T-helper 2 cell treated with Interferon-gamma antibody and Interleukin-4, amounts not matched to agents 100 ng/mL and 5 ng/mL, for 36 hours (primary cell): ENCODE results near the gene SPEN. TPM values are rescaled to one million over a fixed set of nuclear protein-coding genes. Genes with fewer than 3 reads are reported as not detected.

Source experiments
- intact Hi-C: fragments of 100-400 bp; cut with micrococcal nuclease; formaldehyde crosslinking; loops from one replicate; pipeline ENCODE4 v1.15.1; 2023
- total RNA-seq: library from RNA; stranded (reverse); gene quantifications from 2 replicates; pipeline ENCODE4 v1.2.3, GENCODE V29; 2022

SPEN gene
- total RNA-seq, 1 donor from 2014 or later = 64.1 TPM

DNA sequence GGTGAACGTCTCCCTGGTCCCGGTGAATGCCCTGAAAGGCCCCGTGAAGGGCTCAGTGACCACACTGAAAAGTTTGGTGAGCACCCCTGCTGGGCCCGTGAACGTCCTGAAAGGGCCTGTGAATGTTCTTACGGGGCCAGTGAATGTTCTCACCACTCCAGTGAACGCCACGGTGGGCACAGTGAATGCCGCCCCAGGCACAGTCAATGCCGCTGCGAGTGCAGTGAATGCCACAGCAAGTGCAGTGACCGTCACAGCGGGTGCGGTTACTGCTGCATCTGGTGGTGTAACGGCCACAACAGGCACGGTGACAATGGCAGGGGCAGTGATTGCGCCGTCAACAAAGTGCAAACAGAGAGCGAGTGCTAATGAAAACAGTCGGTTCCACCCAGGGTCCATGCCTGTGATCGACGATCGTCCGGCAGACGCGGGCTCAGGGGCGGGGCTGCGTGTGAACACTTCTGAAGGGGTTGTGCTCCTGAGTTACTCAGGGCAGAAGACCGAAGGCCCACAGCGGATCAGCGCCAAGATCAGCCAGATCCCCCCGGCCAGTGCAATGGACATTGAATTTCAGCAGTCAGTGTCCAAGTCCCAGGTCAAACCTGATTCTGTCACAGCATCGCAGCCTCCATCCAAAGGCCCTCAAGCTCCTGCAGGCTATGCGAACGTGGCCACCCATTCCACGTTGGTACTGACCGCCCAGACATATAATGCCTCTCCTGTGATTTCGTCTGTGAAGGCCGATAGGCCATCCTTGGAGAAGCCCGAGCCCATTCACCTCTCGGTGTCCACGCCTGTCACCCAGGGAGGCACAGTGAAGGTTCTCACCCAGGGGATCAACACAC lies 86.9 kb downstream of the SPEN start:
- intact Hi-C loops = no loop called here

DNA sequence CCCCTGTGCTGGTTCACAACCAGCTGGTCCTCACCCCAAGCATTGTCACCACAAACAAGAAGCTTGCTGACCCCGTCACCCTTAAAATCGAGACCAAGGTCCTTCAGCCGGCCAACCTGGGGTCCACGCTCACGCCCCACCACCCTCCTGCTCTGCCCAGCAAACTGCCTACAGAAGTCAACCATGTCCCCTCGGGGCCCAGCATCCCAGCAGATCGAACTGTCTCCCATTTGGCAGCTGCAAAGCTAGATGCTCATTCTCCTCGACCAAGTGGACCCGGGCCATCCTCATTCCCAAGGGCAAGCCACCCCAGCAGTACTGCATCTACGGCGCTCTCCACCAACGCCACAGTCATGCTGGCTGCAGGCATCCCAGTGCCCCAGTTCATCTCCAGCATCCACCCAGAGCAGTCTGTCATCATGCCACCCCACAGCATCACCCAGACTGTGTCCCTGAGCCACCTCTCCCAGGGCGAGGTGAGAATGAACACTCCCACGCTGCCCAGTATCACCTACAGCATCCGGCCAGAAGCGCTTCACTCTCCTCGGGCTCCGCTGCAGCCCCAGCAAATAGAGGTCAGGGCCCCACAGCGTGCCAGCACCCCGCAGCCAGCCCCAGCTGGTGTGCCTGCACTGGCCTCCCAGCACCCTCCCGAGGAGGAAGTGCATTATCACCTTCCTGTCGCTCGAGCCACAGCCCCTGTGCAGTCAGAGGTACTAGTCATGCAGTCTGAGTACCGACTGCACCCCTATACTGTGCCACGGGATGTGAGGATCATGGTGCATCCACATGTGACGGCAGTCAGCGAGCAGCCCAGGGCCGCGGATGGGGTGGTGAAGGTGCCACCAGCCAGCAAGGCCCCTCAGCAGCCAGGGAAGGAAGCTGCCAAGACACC lies 87.8 kb downstream of the SPEN start:
- intact Hi-C loops = no loop called here

DNA sequence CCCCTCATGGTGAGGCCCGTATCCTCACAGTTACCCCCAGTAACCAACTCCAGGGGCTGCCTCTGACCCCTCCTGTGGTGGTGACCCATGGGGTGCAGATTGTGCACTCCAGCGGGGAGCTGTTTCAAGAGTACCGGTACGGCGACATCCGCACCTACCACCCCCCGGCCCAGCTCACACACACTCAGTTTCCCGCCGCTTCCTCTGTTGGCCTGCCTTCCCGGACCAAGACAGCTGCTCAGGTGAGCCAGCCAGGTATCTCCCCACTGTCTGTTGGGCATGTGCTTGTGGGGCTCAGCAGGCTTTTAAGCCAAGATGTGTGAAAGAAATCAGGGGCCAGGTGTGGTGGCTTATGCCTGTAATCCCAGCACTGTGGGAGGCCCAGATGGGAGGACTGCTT lies 88.5 kb downstream of the SPEN start:
- intact Hi-C loops = no loop called here

DNA sequence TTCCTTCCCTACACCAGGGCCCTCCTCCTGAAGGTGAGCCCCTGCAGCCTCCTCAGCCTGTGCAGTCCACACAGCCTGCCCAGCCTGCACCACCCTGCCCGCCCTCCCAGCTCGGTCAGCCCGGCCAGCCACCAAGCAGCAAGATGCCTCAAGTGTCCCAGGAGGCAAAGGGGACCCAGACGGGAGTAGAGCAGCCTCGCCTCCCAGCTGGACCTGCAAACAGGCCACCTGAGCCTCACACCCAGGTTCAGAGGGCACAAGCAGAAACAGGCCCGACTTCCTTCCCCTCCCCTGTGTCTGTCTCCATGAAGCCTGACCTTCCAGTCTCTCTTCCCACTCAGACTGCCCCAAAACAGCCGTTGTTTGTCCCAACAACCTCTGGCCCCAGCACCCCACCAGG lies 89.6 kb downstream of the SPEN start:
- intact Hi-C loops = no loop called here

DNA sequence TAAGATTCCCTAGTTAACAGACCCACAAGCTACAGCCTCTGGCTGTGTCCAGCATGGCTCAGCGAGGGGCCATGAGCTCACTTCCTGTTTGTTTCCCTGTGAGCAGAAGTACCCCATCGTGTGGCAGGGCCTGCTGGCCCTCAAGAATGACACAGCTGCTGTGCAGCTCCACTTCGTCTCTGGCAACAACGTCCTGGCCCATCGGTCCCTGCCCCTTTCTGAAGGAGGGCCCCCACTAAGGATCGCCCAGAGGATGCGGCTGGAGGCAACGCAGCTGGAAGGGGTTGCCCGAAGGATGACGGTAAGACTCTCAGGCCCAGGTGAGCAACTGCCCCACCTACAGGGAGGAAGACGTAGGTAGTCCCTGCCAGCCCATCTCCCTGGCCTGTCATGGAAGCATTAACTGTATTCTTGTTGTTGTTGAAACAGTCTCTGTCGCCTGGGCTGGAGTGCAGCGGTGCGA lies 90.2 kb downstream of the SPEN start:
- intact Hi-C loops = no loop called here

DNA sequence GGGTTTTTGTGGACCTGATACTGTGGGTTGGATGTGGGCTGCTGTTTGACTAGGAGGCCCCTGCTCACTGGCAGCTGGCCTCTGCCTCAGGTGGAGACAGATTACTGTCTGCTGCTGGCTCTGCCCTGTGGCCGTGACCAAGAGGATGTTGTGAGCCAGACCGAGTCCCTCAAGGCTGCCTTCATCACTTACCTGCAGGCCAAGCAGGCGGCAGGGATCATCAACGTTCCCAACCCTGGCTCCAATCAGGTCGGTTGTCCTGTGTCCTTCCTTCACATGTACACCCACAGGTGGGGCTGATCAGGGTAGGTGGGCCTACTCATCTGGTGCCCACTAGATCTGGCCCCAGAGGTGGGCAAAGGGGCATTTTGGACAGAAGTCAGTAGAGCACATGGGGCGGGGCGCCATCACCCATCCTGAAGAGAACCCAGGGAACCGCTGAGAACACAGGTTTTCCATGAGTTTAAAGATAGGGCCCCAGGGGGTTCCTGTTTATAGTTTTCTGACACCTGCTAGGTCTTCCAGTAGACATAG lies 91.2 kb downstream of the SPEN start:
- intact Hi-C loops = no loop called here

DNA sequence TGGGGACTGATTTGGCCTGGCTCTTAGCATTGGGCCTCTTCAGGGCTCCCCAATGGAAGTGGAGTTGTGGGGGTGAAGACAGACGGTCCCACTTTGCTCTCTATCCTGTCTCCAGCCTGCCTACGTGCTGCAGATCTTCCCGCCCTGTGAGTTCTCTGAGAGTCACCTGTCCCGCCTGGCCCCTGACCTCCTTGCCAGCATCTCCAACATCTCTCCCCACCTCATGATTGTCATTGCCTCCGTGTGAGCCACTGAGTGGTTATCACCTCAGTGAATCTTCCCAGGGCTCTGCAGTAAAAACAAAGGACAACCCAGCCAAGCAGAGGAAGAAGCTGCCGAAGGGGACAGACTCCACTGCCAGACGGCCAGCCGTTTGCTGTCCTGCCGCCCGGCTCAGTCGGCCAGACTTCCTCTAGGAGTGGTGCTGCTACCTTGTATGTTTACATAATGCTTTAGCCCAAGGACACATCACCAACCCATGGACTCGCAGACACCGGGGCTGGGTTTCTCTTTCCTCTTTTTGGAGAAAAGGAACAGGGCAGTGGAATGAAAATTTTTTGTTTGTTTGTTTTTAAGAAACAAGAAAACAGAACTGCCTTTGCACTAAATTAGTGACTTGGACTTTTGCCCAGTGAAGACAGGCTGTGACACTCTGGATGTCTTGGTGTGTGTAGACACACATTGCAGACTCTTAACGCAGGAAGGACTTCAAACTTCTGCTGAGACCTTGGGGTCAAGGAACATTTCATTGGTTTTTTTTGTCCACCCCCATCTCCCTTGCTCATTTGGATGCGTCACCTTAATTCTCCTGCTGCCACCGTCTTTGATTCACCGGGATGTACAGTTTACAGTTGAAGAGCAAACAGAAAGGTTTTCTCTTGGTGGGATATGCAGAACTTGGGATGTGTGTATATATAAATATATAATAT lies 91.9 kb downstream of the SPEN start:
- intact Hi-C loops = no loop called here

DNA sequence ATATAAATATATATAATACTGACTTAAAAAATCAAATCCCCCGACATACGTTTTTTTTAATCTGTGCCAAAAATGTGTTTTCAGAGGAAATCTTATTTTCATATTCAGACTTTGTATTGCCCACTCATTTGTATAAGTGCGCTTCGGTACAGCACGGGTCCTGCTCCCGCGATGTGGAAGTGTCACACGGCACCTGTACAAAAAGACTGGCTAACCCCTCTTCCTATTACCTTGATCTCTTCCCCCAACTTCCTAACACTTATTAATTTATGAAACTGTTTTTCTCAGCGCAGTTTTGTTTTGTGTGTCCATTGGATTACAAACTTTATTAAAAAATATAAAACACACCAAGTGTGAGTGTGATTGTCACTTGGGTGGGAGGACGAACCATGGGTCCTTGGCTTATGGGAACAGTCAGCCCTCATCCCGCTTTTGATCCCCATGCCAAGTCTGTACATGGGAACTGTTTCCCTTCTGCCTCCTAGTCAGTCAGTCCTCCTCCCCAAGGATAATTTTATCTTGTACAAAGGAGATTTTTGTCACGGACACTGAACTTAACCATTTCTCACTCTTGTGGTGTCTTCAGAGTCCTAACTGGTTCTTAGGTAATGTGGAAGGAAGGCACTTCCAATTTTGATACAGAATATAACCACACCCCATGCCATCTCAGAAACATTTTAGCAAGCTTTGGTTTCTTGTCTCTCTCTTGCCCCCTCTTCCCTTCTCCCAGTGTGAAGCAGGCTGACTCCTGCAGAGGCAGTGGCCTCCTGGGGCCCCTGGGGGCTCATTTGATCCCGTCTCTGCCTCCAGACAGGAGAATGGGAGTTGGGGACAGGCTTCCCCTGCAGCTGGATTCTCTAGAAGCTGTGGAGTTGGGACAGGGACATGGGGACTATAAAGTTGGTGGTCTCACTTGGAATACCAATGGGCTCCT lies 92.9 kb downstream of the SPEN start:
- intact Hi-C loops = no loop called here

DNA sequence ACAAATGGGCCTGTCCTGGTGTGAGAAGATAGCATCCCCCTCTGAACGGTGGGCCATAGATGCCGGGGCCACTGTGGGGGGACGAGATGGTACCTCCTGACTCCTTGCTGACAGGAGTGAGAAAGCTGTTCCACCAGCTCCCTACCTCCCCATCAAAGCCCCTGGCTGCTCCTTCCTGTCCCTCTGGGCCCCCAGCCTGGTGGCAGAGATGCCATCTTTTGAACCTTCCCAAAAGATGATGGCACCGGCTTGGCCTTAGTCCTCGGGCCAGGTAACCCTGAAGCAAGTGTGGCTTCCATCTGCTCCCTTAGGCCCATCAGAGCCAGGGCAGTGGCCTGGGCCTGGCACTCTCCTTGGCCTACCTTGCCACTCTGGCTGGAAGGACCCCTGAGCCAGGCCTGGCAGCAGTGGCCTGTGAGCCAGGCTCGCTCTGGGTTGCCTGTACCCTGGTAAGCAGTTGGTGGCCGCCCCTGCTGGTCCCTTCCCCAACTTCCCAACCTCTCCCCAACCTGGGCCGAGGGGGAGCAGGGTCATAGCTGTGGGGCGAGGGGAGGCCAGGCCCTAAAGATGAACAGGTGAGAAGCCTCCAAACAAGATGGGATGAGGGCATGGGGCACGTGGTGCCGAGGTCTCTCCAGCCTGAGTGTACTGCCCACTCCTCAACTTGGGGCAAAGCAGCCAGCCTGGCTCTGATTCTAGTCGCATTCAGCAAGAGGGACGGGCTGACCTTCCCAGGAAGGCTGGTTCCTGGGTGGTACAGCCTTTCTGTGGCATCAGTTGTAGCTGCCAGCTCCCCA lies 93.7 kb downstream of the SPEN start:
- intact Hi-C loops = no loop called here

DNA sequence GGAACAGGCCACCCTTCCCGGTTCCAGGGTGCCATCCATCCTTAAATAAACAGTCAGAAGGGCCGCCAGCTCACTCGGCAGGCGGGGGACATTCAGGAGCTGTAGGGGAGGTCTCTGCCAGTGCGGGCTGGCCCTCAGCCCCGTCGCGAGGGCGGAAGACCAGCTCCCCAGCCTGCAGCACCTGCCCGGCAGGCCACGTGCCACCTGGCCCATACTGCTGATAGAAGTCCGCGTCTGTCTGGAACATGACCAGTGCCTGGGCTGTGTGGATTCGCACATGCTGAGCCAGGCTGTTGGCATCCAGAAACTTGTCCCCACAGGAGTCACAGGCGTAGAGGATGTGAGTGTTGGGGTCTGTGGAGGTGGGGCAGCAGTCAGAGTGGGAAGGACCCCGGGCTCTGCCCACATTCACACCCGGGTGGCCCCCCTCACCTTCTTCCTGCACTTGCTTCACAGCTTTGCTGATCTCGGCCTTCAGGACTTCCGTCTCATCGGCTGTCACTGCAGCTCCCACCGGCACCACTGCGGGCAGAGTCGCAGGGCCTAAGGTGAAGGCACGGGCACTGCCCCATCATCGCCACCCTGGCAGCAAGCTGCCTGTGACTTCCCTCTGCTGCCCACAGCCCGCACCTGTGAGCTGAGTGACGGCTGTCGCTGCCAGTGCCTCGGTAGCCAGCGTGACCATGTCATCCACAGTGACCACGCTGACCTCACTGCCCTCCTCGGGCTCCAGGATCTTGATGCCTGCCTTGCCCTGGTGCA lies 94.6 kb downstream of the SPEN start:
- intact Hi-C loops = no loop called here

DNA sequence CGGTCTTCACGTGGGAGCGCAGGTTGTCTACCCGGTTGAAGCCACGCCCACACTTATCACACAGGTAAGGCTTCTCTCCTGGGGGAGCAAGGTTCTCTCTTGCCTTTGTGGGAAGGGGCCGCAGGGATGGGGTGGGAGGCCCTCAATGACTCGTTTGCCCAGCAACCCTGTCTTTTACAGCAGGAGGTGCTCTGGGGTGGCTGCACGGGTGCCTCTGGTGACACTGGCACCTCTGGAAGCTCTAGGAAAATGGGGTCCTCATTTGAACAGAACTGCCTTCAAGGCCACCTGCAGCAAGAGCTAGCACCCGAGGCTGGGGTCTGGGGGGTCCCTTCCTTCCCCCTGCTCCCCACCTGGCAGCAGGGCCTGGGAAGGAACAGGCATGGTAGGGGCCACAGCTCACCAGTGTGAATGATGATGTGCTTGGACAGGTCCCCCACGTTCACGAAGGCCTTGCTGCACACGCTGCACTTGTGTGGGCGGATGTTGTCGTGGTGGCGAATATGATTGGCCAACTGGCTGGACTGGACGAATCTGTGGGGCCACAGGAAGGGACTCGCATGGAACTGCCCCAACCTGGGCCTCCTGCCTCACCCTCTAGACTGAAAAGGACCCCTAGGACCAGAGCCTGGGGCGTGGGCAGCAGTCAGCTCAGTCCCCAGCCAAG lies 95.3 kb downstream of the SPEN start:
- intact Hi-C loops = no loop called here

DNA sequence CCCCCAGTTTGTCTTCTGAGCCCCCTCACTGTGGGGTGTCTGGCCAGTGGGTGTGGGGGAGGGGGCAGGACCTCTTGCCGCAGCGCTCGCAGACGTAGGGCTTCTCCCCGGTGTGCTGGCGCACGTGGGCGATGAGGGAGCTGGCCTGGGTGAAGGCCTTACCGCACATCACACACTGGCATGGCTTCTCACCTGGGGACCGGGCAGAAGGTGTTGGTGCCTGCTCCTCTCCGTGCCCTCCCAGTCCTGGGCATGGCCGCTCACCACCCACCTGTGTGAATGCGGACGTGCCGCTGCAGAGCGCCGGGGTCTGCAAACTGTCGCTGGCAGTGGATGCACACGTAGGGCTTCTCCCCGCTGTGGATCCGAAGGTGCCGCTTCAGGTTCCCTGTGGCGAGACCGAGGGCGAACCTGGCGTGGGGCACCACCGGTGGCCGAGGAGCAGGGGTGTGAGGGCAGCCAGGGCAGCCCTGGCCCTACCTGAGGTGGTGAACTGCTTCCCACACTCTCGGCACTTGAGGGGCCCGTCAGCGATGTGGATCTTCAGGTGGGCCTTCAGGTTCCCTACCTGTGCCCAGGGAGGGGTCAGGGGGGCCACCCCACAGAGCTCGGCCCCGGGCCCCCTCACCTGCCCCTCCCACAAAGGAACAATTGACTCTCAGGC lies 96.0 kb downstream of the SPEN start:
- intact Hi-C loops = no loop called here

DNA sequence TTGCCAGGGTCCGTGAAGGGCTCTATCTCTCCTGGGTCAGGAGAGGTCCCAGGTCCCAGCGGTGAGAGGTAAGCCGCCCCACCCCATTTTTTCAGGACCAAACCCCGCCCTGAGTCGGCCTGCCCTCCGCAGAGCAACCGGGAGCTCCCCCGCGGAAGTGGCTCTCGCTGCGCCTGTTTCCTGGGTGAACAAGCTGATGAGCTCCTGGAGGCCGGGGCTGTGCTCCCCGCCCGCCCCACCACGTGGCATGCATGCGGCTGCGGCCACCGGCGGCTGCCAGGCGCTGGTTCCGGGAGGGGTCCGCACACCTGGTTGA lies 96.4 kb downstream of the SPEN start:
- intact Hi-C loops = no loop called here

DNA sequence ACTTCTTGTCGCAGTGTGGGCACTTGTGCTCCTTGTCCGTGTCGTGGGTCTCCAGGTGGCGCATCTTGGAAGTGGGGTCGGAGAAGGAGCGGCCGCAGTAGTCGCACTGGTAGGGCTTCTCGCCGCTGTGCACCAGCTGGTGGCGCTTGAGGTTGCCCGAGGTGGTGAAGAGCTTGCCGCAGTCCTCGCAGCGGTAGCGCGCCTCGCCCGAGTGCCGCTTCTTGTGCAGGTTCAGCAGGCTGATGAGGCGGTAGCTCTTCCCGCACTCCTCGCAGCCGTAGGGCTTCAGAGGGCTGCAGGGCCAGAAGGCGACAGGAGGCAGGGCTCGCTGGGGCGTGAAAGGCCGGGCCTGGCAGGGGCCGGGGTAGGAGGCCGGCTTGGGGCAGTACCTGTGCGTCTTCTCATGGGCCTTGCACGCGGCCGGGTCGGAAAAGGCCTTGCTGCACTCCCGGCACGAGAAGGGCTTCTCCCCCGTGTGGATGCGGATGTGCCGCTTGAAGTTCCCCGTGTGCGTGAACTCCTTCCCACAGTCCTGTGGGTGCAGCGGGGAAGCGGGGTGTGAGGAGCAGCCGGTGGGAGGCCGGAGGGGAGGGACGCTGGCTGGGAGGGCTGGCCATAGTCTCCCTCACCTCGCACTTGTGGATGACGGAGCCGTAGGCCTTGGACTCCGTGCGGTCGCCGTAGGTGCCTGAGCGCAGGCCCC lies 97.0 kb downstream of the SPEN start:
- intact Hi-C loops = no loop called here

DNA sequence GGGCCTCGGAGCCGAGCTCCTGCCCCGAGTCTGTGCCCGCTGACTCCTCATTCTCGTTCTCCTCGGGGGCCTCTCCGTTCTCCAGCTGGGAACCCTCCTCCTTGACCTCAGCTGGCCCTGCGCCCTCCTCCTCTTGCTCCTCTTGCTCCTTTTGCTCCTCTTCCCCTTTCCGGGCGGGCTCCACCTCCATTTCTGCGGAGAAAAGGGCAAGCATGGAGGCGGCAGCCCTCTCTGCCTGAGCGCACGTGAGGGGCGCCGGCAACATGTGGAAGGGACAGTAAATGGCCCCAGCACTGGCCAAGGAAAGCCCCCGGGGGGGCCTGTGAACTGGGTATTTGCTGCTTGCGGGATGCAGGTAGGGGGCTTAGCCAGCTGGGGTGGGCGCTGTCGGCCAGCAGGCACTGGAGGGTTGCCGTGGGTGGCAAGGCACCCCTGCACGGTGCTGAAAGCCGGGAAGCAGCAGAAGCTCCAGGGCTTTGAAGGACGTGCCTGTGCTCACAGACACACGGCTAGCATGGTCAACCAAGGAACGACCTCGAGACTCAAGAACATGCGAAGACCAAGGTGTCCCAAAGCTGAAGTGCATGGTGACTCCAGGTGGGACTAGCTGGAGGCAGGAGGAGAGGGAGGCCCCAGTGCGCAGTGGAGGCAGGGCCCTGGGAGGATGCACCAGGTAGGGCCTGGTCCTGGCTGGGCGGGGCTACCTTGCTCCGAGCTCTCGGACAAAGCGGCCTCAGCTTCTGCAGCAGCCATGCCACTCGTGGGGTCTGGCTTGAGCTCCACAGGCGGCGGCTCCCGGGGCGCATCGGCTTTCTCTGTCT lies 97.7 kb downstream of the SPEN start:
- intact Hi-C loops = no loop called here
